MCF 10A (cell line): ENCODE measurements around the gene TBC1D22B. TPM values are rescaled to one million over a fixed set of nuclear protein-coding genes. Genes with fewer than 3 reads are reported as not detected.

ENCODE experiments used
- BruUV-seq: library from RNA; stranded (reverse); fragments of 400-500 nt; replicated peaks from 2 replicates; lab custom pipeline; 2021; lab: Mats Ljungman, UMichigan
- CTCF ChIA-PET: fragments of 300-600 bp; sonication (Branson Sonifier 250); formaldehyde crosslinking; extraction: SDS; loops from one replicate; lab custom pipeline; 2021; ENCODE audit warnings: antibody characterized with exemption, inconsistent platforms; lab: Yijun Ruan, JAX
- POLR2A ChIA-PET: fragments of 300-600, 350-650 bp; sonication (Branson Sonifier 250); formaldehyde crosslinking; extraction: SDS; loops from one replicate; lab custom pipeline; 2020; ENCODE audit warnings: antibody characterized with exemption, inconsistent platforms; lab: Yijun Ruan, JAX
- DNase-seq: peaks from one replicate; pipeline ENCODE4 v3.0.0-alpha.2; 2018; ENCODE audit not compliant: unreplicated experiment
- H3K27ac Mint-ChIP-seq: one replicate; pipeline ENCODE4 v1.8.0; 2022; ENCODE audit warnings: mild to moderate bottlenecking, low read depth, mixed read lengths; ENCODE audit not compliant: unreplicated experiment
- H3K27me3 Mint-ChIP-seq: one replicate; pipeline ENCODE4 v1.8.0; 2022; ENCODE audit warnings: mixed read lengths; ENCODE audit not compliant: insufficient read depth, unreplicated experiment
- H3K36me3 Mint-ChIP-seq: one replicate; pipeline ENCODE4 v1.8.0; 2022; ENCODE audit warnings: mild to moderate bottlenecking, moderate library complexity, mixed read lengths; ENCODE audit not compliant: insufficient read depth, unreplicated experiment
- H3K4me1 Mint-ChIP-seq: one replicate; pipeline ENCODE4 v1.8.0; 2022; ENCODE audit warnings: mixed read lengths; ENCODE audit not compliant: insufficient read depth, unreplicated experiment
- H3K4me3 Mint-ChIP-seq: one replicate; pipeline ENCODE4 v1.8.0; 2022; ENCODE audit warnings: mild to moderate bottlenecking, moderate library complexity, mixed read lengths; ENCODE audit not compliant: unreplicated experiment
- H3K9me3 Mint-ChIP-seq: one replicate; pipeline ENCODE4 v1.8.0; 2022; ENCODE audit warnings: mixed read lengths; ENCODE audit not compliant: unreplicated experiment
- intact Hi-C: fragments of 100-400 bp; cut with micrococcal nuclease; formaldehyde crosslinking; loops from 2 replicates; pipeline ENCODE4 v1.14.1; 2022
- total RNA-seq: library from RNA; stranded (reverse); gene quantifications from 2 replicates; pipeline ENCODE4 v1.2.3, GENCODE V29; 2022
- TF ChIP-seq, protein P1 (sequence below): fragments of 200-600 bp; IDR thresholded peaks from one replicate; pipeline ENCODE4 v1.8.0; 2022; ENCODE audit warnings: antibody characterized with exemption, mild to moderate bottlenecking; ENCODE audit not compliant: unreplicated experiment

The TBC1D22B gene
- total RNA-seq, 1 experiment from 2014 or later = 12.9 TPM

- intact Hi-C loops = no loop called here
- no TSS peak for BruUV-seq
- H3K27me3 Mint-ChIP-seq = no peaks in the 10 kb centered on the region
- DNase-seq = peak; percentile 86
- H3K4me3 Mint-ChIP-seq = peak within 1 kb of the TSS; percentile 96
- peak within 1 kb of the TSS; percentile 83 for H3K27ac Mint-ChIP-seq
- H3K9me3 Mint-ChIP-seq = no peaks in the 10 kb centered on the region
- no peaks in the 10 kb centered on the region for H3K36me3 Mint-ChIP-seq
- TF ChIP-seq, protein P1, sequence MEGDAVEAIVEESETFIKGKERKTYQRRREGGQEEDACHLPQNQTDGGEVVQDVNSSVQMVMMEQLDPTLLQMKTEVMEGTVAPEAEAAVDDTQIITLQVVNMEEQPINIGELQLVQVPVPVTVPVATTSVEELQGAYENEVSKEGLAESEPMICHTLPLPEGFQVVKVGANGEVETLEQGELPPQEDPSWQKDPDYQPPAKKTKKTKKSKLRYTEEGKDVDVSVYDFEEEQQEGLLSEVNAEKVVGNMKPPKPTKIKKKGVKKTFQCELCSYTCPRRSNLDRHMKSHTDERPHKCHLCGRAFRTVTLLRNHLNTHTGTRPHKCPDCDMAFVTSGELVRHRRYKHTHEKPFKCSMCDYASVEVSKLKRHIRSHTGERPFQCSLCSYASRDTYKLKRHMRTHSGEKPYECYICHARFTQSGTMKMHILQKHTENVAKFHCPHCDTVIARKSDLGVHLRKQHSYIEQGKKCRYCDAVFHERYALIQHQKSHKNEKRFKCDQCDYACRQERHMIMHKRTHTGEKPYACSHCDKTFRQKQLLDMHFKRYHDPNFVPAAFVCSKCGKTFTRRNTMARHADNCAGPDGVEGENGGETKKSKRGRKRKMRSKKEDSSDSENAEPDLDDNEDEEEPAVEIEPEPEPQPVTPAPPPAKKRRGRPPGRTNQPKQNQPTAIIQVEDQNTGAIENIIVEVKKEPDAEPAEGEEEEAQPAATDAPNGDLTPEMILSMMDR = no peak
- H3K4me1 Mint-ChIP-seq = peaks cover 23% of the 10 kb centered on the region
- ChIA-PET POLR2A (interaction anchor here (0.6 to 2.0 kb wide), 9 partner anchors 9 to 465 kb away, joined by 3 to 10 read pairs (median 4); partner anchors contain the start of gene CMTR1), CTCF (interaction anchor here (0.6 kb wide), 2 partner anchors 9 to 59 kb away, joined by 3 read pairs; no protein-coding TSS in a partner anchor)
Observed at GRCh38 chr6:37353761-37354525, 96.4 kb downstream of the TBC1D22B start, which contains the start of gene RNF8. RNF8 (plus strand) TSS chr6:37353983; CDS start chr6:37354165, 182 bp downstream.

- H3K27me3 Mint-ChIP-seq = no peaks in the 10 kb centered on the region
Observed at GRCh38 chr6:37354526-37355384, 97.2 kb downstream of the TBC1D22B start.

DNA sequence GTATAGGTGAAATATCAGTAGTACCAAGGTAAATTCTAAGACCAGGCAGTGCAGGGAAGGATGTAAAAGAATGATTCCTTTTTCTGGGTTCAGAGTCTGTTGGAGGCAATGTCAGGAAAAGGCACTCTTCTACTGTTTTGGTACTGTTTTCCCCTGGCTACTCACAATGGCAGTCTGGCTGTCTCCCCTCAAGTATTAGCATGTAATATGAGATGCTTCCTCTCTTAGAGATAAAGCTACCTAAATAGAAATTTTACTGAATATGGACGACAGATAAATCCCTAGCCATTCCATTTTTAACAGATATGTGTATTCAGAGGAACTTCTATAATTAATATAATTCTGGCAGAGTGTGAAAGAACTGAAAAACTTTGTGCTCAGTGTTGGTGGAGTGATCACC is 99.7 kb downstream of the TBC1D22B start:
- ChIA-PET POLR2A (no interaction called here), CTCF (interaction anchor here (1.4 kb wide), 1 partner anchor 24 kb away, joined by 4 read pairs; no protein-coding TSS in a partner anchor)
- BruUV-seq = no TSS peak
- DNase-seq = no peak
- Mint-ChIP-seq H3K27ac (no peak overlapping the region), H3K4me3 (no peak overlapping the region), H3K27me3 (no peaks in the 10 kb centered on the region), H3K4me1 (peaks cover 23% of the 10 kb centered on the region), H3K9me3 (no peaks in the 10 kb centered on the region), H3K36me3 (no peaks in the 10 kb centered on the region)
- TF ChIP-seq, protein P1 = no peak
- intact Hi-C loops = no loop called here

More at GRCh38 chr6:37354526-37355384, 97.2 kb downstream of the TBC1D22B start:
- TF ChIP-seq, protein P1 = no peak
- Mint-ChIP-seq H3K4me3 (peak overlapping the region; percentile 96), H3K27ac (peak overlapping the region; percentile 83), H3K9me3 (no peaks in the 10 kb centered on the region), H3K4me1 (peaks cover 23% of the 10 kb centered on the region), H3K36me3 (no peaks in the 10 kb centered on the region)
- ChIA-PET CTCF (no interaction called here), POLR2A (interaction anchor here (0.6 to 2.1 kb wide), 10 partner anchors 8 to 464 kb away, joined by 3 to 10 read pairs (median 4); partner anchors contain the start of gene CMTR1)
- BruUV-seq = no TSS peak
- intact Hi-C loops = no loop called here
- DNase-seq = peak; percentile 31
